GM12873 (cell line): ENCODE results near the gene SMAD3.

Experiments
- CTCF ChIP-seq: IDR thresholded peaks from 2 replicates; pipeline ENCODE4 v1.5.1; 2012; ENCODE audit warnings: low read depth, mild to moderate bottlenecking, moderate library complexity, low read length, control low read depth; ENCODE audit not compliant: insufficient read depth; ENCODE audit errors: missing control alignments

The SMAD3 gene

DNA sequence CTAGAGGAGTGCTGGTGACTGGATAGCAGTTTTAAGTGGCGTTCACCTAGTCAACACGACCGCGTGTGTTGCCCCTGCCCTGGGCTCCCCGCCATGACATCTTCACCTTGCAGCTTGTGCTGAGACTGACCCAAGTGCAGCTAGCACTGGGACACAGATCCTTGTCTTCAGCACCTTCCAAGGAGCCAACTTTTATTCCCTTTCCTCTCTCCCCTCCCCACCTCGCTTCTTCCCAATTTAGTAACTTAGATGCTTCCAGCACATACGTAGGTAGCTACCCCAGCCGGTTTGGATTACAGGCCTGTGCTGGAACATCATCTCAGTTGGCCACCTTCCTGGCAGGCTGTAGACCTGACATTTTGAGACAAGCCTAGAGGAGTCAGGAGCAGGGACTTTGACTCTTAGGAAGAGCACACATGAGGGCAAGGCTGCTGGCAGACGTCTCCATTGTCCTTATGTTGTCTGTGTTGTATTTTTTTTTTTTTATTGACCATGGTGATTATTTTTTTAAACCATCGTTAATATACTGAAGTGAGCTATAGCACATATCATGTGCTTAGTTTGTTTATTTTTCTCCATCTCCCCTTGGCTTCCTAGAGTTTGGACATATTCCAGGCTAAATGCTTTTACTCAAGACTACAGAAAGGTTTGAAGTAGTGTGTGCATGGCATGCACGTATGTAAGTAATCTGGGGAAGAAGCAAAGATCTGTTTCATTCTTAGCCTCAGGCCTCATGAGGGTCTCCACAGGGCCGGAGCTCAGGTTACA lies 128.0 kb downstream of the SMAD3 start:
- no peak for TF ChIP-seq CTCF

DNA sequence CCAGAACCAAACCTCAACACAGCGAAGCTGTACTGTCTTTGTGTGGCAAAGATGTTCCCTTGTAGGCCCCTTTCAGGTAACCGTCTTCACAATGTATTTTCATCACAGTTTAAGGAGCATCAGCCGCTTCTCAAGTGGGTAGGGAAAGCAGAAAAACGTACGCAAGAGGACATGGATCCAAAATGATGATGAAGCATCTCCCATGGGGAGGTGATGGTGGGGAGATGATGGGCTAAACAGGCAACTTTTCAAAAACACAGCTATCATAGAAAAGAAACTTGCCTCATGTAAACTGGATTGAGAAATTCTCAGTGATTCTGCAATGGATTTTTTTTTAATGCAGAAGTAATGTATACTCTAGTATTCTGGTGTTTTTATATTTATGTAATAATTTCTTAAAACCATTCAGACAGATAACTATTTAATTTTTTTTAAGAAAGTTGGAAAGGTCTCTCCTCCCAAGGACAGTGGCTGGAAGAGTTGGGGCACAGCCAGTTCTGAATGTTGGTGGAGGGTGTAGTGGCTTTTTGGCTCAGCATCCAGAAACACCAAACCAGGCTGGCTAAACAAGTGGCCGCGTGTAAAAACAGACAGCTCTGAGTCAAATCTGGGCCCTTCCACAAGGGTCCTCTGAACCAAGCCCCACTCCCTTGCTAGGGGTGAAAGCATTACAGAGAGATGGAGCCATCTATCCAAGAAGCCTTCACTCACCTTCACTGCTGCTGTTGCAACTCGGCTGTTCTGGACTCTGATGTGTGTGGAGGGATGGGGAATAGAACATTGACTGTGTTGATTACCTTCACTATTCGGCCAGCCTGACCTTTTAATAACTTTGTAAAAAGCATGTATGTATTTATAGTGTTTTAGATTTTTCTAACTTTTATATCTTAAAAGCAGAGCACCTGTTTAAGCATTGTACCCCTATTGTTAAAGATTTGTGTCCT lies 129.0 kb downstream of the SMAD3 start:
- TF ChIP-seq CTCF, result no peak

GRCh38 chr15:67195305-67195704 lies 129.9 kb downstream of the SMAD3 start:
- no peak for TF ChIP-seq CTCF

DNA sequence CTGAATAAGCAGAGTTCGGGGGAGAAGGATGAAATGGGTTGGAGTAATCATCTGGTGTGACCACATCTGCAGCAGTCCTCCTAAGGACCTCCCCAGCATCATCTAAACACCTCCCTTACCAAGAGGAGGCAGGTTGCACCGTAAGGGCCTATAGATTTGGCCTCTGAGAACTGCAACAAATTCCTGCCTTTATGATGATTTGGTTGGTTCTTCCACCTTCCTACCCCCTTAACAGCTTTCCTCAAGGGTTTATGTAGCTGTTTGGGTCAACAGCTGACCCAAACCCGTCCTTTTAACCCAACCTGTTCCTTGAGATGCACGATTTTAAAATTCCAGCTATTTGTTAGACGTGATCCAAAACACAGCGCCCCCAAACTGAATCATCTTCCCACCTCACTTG lies 130.8 kb downstream of the SMAD3 start:
- TF ChIP-seq CTCF, result no peak

- no peak for TF ChIP-seq CTCF
These were observed 131.4 kb downstream of the SMAD3 start for GRCh38 chr15:67196672-67197363.

- no peak for TF ChIP-seq CTCF
These were observed 131.9 kb downstream of the SMAD3 start for GRCh38 chr15:67197364-67197695.
